Measurements from ENCODE around the gene CACNB1.
"Not testable (repeated sequence)": the region's sequence is repeated elsewhere in the genome, so short reads cannot be mapped to it uniquely, and the experiment has no call there.

CACNB1 gene

DNA sequence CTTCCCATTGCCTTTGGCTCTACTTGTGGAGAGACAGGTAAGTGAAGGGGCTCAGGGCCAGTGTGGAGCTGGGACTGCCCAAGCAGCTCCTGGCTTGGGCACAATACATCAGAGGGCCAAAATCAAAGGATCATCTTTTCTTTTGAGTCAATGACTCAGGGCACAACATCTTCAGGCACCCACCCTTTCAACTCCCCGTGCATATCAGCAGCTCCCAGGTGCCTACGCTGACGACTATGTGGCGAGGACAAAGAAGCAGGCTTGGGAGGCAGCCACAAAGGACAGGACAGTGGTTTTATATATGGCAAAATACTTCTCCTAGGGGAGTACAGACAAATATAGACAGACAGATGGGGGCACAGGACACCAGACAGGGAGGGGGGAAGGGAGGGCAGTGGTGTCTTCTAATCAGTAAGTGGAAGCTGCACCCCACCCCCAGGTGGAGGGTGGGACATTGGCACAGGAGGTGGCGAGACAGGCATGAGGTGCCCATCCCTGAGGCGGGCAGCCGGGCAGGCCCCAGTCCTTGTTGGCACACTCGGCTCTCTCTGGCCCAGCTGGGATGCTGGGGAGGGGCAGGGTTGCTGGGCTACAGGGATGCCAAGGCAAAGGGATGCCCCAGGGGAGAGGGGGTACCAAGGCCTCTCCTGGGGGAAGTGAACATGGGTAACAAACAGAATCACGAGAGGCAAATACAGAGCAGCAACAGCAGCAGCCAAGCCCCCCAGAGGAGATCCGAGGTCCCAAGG lies 23.8 kb downstream of the CACNB1 start:
- DNase-seq, result no peak

DNA sequence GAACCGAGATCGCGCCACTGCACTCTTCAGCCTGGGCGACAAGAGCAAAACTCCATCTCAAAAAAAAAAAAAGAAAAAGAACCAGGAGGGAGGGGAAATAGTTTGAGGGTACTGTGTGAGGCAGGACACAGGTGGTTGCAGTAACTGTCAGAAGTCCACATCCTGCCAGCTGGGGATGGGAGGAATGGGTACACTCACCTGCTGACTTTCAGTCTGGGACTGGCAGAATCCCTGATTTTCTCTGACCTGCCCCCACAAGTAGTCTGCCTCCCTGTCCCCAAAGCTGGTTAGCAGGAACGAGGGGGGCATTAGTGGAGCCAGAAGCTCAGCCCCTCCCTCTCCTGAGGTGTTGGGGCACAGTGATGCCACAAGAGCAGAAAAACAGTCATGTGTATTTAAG lies 24.4 kb downstream of the CACNB1 start:
- DNase-seq, result no peak

DNA sequence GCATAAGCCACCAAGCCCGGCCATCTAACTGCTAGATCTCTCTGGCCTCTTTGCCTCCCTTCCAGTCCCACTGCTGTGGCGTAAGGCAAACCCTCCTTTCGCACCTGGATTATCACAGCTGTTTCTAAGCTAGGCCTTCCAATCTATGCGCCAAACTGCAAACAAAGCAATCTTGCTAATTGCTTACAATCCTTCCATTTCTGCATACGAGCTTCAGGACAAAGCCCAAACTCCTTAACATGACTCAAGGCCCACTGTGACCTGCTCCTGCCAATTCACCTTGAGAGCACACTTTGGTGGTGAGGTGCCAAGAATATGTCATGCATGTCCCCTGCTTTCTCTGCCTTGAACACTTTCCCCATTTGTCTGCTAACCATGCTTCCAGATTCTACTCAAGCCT lies 25.5 kb downstream of the CACNB1 start:
- no peak for DNase-seq

DNA sequence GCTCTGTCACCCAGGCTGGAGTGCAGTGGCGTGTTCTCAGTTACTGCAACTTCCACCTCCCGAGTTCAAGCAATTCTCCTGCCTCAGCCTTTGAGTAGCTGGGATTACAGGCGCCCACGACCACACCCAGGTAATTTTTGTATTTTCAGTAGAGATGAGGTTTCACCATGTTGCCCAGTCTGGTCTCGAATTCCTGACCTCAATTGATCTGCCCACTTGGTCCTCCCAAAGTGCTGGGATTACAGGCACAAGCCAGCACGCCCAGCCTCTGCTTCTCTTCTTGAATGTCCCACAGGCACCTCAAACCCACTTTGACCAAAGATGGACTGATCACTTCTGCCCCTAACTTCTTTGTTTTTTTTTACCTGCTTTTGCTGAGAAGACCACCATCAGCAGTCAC lies 26.9 kb downstream of the CACNB1 start:
- DNase-seq, result no peak

DNA sequence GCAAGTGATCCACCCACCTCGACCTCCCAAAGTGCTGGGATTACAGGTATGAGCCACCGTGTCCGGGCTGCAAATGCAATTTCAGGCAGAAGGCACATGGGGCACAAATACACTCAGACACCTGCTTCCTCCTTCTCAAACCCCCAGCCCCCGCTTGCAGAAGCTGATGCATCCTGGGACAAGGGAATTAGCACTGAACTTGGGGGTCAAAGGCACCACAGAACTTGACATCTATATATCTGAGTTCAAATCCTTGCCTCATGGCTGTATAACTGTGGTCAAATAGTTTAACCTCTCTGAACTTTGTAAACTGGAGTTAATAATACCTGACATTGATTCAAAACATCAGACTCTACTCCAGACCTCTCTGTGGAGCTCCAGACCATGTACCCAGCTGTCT lies 27.4 kb downstream of the CACNB1 start:
- DNase-seq, result no peak

DNA sequence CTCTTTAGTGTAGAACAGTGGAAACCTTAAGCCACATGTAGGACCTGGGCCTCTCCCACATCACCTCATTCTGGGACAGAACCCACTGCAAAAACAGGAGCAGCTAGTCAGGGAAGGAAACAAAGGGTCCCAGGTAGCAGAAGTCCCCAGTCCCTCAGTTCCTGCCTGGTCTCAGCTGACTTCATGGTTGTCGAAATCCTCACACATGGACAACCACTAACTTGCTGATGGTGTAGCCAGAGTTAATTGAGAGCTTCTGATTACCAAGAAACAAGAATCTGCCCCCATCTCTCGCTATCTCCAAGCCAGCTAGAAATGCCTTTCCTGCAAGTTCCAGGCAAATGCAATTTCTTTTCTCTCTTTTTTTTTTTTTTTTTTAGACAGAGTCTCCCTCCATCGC lies 28.0 kb downstream of the CACNB1 start:
- no peak for DNase-seq

DNA sequence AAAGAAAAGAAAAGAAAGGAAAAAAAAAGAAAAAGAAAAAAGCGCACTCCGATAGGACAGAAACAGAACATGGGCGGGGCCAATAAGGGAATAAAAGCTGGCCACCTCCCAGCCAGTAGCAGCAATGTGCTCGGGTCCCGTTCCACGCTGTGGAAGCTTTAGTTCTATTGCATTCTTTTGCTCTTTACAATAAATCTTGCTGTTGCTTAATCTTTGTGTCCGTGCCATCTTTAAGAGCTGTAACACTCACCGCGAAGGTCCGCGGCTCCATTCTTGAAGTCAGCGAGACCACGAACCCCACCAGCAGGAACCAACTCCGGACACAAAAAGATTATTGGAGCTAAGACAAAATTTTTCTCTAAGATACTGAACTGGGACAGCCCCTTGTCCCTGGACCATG lies 28.4 kb downstream of the CACNB1 start:
- no peak for DNase-seq

DNA sequence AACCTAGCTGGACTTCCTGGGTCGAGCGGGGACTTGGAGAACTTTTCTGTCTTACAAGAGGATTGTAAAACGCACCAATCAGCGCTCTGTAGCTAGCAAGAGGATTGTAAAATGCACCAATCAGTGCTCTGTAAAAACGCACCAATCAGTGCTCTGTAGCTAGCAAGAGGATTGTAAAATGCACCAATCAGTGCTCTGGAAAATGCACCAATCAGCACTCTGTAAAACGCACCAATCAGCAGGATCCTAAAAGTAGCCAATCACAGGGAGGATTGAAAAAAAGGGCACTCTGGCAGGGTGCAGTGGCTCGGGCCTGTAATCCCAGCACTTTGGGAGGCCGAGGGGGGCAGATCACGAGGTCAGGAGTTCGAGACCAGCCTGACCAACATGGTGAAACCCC lies 29.0 kb downstream of the CACNB1 start:
- not testable (repeated sequence) for DNase-seq

DNA sequence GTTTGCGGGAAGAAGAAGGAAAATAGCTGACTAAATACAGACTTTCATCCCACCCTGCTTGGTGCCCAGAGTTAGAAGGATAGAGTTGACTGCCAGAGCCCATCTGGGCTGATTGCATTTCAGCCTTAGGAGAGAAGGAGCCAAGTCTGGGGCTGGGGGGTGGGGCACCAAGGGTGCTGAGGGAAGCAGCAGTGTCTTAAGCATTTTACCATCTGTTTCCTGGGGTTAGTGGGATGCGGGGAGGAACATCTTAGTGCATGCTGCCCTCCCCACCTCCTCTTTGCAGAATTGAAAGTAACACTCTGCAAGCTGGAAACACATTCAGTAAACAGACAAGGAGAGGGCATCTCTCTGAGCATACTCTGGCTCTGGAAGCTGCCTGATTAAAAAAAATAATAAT lies 30.0 kb downstream of the CACNB1 start:
- DNase-seq, result peak; percentile 80

DNA sequence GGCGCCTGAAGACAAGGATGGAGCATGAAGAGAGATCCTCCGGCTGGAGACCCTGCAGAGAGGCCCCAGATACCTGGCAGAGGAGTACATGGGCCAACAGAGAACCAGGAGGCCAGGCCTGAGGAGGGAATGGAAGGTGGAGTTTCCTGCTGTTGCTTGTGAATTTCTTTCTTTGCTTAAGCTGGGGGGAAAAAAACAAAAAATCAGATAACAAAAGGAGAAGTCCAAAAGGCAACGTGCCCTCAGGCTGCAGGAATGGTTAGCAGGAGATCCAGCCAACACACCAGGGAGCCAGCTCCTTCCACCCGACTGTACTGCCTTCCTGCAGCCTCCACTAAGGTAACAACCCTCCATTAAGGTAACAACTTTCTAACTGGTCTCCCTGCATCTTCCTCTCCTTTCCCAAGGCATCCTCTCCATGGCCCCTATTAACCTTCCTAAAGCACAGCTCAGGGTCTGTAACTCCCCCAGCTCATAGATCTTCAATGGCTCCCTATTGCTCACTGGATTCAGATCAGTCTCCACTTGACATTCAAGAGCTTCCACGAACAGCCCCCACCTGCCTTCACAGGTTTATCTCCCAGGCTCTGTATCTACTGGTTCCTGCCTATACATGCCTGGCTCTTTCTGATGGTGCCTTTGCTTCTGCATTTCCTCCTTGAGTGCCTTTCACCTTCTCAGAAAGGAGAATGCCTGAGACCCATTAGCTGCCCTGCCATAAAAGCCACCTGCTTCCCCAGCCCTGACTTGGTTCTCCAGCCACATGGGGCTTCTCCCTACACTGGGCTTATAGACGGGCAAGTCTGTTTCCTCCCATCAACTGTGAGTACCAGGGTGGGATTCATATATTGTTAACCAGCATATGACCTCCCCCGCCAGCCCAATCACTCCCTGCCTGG lies 30.8 kb downstream of the CACNB1 start:
- peak; percentile 49 for DNase-seq

DNA sequence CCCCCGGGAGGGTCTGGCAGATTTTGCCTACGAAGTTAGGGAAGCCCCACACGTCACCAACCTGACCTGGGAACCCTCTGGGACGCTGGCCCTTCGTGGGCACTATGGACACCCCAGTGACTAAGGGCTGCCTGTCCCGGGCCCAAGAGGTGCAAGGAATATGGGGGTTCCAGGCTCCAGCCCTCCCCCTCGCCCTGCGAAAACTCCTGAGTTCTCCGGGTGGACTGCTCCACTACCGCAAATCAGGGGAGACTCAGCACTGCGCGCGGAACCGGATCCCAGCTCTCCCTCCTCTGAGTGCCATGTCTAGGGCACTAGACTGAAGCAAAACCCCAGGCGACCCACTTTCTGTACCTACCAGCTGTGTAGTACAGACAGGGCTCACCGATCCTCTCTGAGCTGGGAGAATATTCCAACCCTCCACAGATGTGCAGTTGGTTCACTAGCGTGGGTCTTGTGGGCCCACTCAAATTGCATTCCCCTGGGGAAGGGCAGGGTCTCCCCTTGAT lies 31.6 kb downstream of the CACNB1 start, which contains the start of gene ARL5C:
ARL5C (minus strand) TSS at position 321 of the 509 bp plus-strand sequence. CDS start 401 bp downstream, outside the sequence.
- no peak for DNase-seq

DNA sequence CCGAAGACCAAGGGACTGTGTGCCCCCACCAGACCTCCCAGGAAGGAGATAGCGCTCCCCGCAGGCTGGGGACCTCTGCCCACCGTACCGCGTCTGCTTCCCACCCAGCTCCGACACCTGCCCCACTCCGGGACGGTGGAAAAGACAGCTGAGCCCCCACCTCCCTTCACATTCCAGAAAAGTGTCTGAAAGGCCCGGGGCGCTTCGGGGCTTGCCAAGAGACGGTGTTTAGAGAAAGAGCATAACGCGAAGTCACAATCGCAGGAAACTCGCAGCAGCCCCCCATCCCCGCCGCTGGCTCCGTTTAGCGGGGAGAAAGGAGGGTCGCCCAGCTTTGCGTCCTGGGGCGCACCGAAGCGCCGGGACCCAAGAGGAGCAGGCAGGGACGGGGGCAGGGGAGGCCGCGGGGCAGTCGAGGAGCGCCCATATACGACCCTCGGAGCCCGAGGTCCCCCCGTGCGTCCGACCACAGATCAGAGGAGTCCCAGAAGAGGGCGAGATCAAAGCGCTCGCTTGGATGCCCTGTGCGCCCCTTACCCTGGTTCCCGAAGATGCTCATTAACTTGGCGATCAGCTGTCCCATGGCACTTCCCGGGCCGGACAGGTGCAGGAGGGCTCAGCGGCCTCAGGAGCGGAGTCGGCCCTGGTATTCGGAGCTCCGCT lies 32.2 kb downstream of the CACNB1 start:
- DNase-seq, result no peak

DNA sequence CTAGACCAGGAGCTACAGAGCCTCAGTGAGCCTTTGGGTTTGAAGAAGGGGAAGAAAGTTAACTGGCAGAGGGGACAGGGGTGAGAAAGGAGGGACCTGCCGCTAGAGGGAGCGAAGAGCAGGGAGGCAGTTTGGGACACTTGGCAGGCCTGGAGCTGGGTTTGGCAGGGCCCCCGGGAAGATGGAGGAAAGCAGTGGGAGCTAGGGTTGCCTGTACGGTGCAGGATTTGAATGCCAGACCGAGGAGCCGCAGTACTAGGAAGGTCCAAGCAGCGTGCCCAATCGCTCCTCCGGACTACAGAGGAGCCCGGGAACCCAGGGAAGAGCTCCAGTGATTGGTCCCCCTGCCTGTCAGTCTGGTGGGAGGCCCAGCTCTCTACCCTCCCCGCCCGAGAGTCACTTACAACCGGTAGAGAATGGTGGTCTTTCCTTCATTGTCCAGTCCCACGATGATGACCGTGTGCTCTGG lies 32.8 kb downstream of the CACNB1 start:
- DNase-seq, result peak; percentile 45

DNA sequence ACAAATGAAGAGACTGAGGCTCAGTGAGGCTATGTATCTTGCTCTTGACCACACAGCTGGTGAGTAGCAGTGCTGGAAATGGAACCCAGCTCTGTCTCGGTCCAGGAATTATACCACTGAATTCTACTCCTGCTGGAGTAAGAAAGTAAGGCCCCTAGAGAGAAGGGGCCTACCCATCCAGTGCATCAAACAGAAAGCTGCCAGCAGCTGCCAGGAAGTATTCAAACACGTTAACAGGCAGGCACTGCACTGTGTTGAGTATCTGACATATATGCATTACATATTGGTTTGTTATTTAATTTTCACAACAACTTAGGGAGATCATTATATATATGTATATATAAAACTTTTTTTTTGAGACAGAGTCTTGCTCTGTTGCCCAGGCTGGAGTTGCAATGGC lies 35.5 kb downstream of the CACNB1 start:
- DNase-seq, result no peak

DNA sequence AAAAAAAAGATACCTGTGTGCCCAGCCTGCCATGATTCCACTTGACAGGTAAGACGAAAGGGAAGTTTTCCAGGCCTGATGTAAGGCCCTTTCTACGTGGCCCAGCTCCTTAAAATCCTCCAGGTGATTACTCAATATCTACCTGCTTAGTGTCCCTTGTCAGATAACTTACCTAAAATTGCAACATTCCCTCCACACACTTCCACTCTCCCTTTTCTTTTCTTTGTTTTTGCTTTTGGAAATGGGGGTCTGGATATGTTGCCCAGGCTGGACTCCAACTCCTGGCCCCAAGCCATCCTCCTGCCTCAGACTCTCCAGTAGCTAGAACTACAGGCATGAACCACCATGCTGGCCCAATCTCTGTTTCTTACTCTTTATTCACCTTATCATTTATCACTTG lies 38.8 kb downstream of the CACNB1 start:
- no peak for DNase-seq

DNA sequence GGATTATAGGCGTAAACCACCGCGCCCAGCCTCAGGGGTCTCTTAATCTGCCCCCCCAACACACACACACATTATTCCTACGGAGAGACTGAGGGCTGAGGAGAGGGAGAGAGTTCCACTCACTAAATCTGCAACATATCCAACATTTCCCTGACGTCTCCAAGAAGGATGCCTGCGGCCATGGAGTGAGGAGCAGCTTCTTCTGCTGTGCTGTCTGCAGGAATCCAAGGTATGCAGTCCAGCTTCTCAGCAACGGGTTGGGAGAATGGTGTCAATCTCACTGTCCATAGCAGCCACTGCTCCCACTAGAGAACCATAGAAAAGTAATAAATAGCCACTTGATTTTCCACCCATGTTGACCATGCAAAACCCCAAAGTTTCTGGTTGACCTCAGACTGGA lies 41.0 kb downstream of the CACNB1 start:
- no peak for DNase-seq

DNA sequence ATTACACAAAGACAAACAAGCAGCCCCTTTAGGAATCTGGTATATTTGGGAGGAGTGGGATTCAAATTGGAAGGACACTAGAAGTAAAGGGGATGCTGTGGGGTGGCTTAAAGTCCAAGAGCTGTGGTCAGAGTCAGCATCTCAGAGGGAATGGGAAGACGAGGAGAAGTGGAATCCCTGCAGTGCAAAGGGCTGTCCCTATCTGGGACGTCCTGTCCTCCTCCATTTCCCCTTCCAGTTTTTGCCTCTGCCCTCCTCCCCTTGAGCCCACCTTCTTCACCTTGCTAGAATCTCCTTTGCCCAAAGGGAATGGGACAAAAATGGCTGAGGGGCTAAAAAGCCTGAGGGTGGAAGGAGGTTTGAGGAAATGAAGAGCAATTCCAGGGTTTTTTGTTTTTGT lies 41.8 kb downstream of the CACNB1 start:
- DNase-seq, result no peak

DNA sequence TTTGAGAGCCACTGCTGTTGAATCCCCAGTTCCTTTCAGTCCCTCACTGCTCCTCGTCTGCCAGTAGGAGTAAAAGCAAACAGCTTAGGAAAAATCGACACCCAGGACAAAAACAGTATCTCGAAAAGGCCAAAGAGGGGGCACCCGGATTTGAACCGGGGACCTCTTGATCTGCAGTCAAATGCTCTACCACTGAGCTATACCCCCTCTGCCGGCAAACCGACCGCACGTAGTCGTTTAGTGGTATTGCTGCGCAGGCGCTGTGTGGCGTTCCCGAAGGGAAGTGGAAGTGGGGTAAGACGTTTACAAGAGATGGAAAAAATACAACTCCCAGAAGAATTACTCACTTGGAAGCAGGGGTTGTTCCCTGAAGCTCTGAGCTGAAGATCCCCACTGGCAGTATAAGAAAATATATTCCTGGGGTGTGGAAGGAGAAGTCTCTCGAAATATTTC lies 43.8 kb downstream of the CACNB1 start:
- peak; percentile 69 for DNase-seq

DNA sequence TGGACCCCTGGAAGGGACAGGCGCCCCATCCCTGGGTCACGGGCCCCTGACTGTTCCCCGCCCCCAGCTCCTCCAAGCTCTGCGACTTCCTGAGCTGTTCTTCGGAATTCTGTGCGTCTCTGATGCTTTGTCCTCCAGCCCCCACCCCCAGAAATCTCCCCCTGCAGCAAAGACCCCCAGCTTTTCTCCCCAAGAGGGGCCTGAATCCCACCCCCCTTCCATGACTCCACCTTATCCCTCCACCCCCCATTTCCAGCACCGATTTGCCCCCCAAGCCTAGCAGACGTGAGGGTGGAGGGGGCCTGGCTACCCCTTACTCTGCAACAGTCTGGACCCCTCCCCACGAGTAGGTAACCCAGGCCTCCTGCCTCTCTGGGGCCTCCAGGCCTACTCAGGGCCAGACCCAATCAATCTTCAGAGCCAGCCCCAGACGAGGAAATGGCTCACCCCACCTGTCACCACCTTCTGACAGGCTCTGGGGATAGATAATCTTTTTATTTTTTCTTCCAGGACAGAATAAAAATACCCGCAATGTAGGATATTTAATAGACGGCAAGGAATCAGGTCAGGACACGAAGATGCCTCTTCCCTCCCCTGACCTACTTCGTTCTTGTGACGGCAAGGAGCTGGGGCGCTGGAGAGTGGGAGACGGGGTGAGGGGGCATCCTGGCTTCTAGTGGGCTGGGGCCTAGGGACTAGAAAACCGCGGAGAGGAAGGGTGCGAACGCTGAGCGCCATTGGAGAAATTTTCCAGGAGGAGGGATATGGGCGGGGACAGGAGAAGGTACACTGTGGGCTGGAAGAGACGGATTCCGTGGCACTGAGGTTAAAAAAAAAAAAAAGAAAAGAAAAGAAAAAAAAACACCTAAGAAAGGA lies 45.3 kb downstream of the CACNB1 start:
- DNase-seq, result no peak

DNA sequence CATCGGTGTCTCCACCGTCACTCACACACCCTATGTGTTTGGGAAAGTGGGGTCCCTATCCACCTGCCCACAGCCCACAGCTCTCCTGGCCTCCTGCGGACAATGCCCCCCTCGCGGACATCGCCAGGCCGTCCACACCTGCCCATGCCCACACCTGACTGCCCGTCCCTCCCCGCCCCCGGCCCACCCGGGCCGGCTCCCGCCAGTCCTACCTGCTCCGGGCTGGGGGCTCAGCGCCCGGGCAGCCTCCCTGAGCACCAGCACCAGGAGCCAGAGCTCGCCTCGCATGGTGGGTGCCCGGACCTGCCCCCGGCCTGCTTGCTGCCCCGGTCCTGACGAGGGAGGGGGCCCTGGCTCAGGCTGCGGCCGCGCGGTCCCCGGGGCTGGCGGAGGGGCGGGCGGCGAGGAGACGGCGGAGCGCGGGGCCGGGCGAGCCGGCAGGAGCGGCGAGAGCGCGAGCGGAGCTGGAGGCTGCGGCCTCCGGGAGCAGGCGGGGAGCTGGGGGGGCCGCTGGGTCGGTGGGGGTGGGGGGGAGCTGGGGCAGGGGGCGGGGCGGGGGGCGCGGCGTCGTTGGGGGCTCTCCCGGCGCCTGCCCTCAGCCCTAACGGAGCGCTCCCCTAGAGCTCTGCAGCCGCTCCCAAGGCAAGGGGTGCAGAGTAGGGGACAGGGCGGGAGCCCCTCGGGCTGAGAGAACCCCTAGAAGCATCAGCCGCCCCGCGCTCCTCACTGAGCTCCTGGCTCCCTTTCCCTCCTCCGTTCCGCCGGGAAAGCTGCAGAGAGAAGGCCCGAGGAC lies 46.1 kb downstream of the CACNB1 start, which contains the start of gene PLXDC1:
PLXDC1 (minus strand) TSS at position 488 of the 793 bp plus-strand sequence; CDS start at position 288, 200 bp downstream.
- DNase-seq, result no peak

DNA sequence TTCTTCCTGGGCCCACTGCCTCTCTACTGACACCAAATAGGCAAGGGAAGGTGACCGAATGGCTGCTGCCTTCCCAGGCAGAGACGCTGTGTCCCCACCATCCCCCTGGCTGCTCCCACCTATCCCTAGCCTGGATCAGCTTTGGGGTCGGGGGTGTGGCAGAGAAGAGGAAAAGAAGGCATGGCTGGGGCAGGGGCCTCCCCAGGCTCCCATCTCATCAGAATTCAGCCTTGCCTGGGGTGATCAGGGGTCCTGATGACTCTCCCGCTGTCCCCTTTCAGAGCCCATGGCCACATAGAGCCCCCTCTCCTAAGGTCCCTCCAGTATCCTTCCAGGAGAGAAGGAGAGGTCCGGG lies 46.7 kb downstream of the CACNB1 start:
- no peak for DNase-seq
